Measurements from ENCODE around the gene NUTF2. TPM values are rescaled to one million over a fixed set of nuclear protein-coding genes. Genes with fewer than 3 reads are reported as not detected.

The NUTF2 gene
- total RNA-seq, 2 experiments from 2014 or later = 152 to 157 TPM

GRCh38 chr16:67807148-67807682 lies 39.5 kb upstream of the NUTF2 start:
- TF ChIP-seq CTCF (IDR thresholded peaks at IDR 0.05) = no peak
- intact Hi-C loops (cut with micrococcal nuclease) = loop anchor here (5.0 kb wide), 1 partner anchor 35 kb away; the partner anchor contains the start of gene THAP11
- Mint-ChIP-seq H3K27ac (peak overlapping the region; percentile 97), H3K4me3 (peak overlapping the region; percentile 94), H3K36me3 (ENCODE audit: low read depth) (peaks cover 28% of the 10 kb centered on the region), H3K9me3 (no peaks in the 10 kb centered on the region), H3K4me1 (ENCODE audit: low read depth) (peaks cover 32% of the 10 kb centered on the region), H3K27me3 (no peaks in the 10 kb centered on the region)
- no peak for DNase-seq
- ChIA-PET POLR2A (interaction anchor here (0.6 to 3.3 kb wide), 10 partner anchors 10 to 277 kb away, joined by 3 to 18 read pairs (median 4); partner anchors contain the start of genes CTCF, DDX28, DUS2 and EDC4), CTCF (interaction anchor here (1.1 to 2.9 kb wide), 7 partner anchors 9 to 286 kb away, joined by 3 to 48 read pairs (median 5); no protein-coding TSS in a partner anchor)
- no peak for ATAC-seq

GRCh38 chr16:67811899-67812298 lies 34.8 kb upstream of the NUTF2 start:
- CTCF ChIA-PET = interaction anchor here (0.6 to 0.8 kb wide), 2 partner anchors 60 to 107 kb away, joined by 3 read pairs; no protein-coding TSS in a partner anchor
- Mint-ChIP-seq H3K4me1 (ENCODE audit: low read depth) (peaks cover 7% of the 10 kb centered on the region), H3K4me3 (no peak overlapping the region), H3K36me3 (ENCODE audit: low read depth) (no peaks in the 10 kb centered on the region), H3K27ac (no peak overlapping the region), H3K9me3 (no peaks in the 10 kb centered on the region), H3K27me3 (no peaks in the 10 kb centered on the region)
- DNase-seq (no peak), ATAC-seq (no peak)
- TF ChIP-seq CTCF (IDR thresholded peaks at IDR 0.05) = no peak
- POLR2A ChIA-PET = no interaction called here
- intact Hi-C loops (cut with micrococcal nuclease) = no loop called here

GRCh38 chr16:67814567-67814966 lies 32.2 kb upstream of the NUTF2 start:
- ChIA-PET CTCF (interaction anchor here (1.0 to 4.9 kb wide), 8 partner anchors 10 to 333 kb away, joined by 3 to 132 read pairs (median 7); partner anchors contain the start of genes ATP6V0D1 and PSMB10), POLR2A (interaction anchor here (0.6 to 1.1 kb wide), 2 partner anchors 121 to 213 kb away, joined by 3 to 4 read pairs; no protein-coding TSS in a partner anchor)
- ATAC-seq (no peak), DNase-seq (no peak)
- H3K4me1 Mint-ChIP-seq (ENCODE audit: low read depth) = peaks cover 5% of the 10 kb centered on the region
- no peak overlapping the region for H3K4me3 Mint-ChIP-seq
- intact Hi-C loops (cut with micrococcal nuclease) = no loop called here
- no peaks in the 10 kb centered on the region for H3K9me3 Mint-ChIP-seq
- H3K27me3 Mint-ChIP-seq = no peaks in the 10 kb centered on the region
- no peak overlapping the region for H3K27ac Mint-ChIP-seq
- H3K36me3 Mint-ChIP-seq (ENCODE audit: low read depth) = no peaks in the 10 kb centered on the region
- no peak for TF ChIP-seq CTCF (IDR thresholded peaks at IDR 0.05)

- CTCF ChIA-PET = no interaction called here
- H3K9me3 Mint-ChIP-seq = no peaks in the 10 kb centered on the region
- H3K36me3 Mint-ChIP-seq (ENCODE audit: low read depth) = no peaks in the 10 kb centered on the region
- ATAC-seq (no peak), DNase-seq (no peak)
- POLR2A ChIA-PET = no interaction called here
- intact Hi-C loops (cut with micrococcal nuclease) = no loop called here
- H3K27me3 Mint-ChIP-seq = no peaks in the 10 kb centered on the region
- H3K4me1 Mint-ChIP-seq (ENCODE audit: low read depth) = peaks cover 5% of the 10 kb centered on the region
- no peak overlapping the region for H3K27ac Mint-ChIP-seq
- H3K4me3 Mint-ChIP-seq = no peak overlapping the region
- TF ChIP-seq CTCF (IDR thresholded peaks at IDR 0.05) = no peak
These were observed 26.0 kb upstream of the NUTF2 start for GRCh38 chr16:67820608-67821259.

- no peak for TF ChIP-seq CTCF (IDR thresholded peaks at IDR 0.05)
- ChIA-PET CTCF (interaction anchor here (0.6 kb wide), 1 partner anchor 116 kb away, joined by 3 read pairs; no protein-coding TSS in a partner anchor), POLR2A (no interaction called here)
- no peak overlapping the region for H3K27ac Mint-ChIP-seq
- no peaks in the 10 kb centered on the region for H3K27me3 Mint-ChIP-seq
- ATAC-seq (no peak), DNase-seq (no peak)
- intact Hi-C loops (cut with micrococcal nuclease) = no loop called here
- no peak overlapping the region for H3K4me3 Mint-ChIP-seq
- H3K9me3 Mint-ChIP-seq = no peaks in the 10 kb centered on the region
- H3K36me3 Mint-ChIP-seq (ENCODE audit: low read depth) = no peaks in the 10 kb centered on the region
- no peaks in the 10 kb centered on the region for H3K4me1 Mint-ChIP-seq (ENCODE audit: low read depth)
These were observed 24.2 kb upstream of the NUTF2 start for GRCh38 chr16:67822511-67822910.

Measured in activated CD8-positive, alpha-beta T cell treated with anti-CD3 and anti-CD28 coated beads for 36 hours (primary cell).